ENCODE results near the gene PSTPIP2.
A peak's percentile ranks its signal among the peaks of the same experiment; 100 is the strongest.

The PSTPIP2 gene

DNA sequence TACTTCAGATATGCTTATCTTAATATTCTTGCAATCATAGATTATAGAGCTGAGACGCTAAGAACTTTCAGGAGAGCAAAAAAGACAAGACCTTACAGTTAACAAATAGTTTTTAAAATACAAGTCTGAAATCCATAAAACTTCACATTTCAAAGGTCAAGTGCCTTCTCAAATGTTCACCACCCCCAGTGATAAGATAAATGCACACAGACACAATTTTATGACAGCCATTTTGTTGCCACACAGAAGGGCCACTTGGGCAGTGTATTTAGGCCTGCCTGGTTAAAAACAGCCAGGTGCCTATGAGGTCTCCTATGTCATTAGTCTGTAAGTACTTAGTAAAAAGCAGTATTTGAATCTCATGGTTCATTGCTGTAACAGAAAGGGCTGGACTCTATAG lies 8.1 kb upstream of the PSTPIP2 start:
- Histone ChIP-seq H4K20me1 (ENCODE audit: control insufficient read depth, insufficient read depth, low read depth, low read length) (no peaks in the 10 kb centered on the region), H3K4me3 (ENCODE audit: low read length) (no peak overlapping the region), H3K4me2 (ENCODE audit: low read length) (no peak overlapping the region), H3K79me2 (ENCODE audit: control insufficient read depth, low read length) (no peaks in the 10 kb centered on the region), H3K27me3 (ENCODE audit: control insufficient read depth, low read length) (no peaks in the 10 kb centered on the region), H3F3A (ENCODE audit: control insufficient read depth, insufficient read depth) (peaks cover 20% of the 10 kb centered on the region), H3K36me3 (ENCODE audit: control insufficient read depth, low read length) (peaks cover 64% of the 10 kb centered on the region), H3K27ac (ENCODE audit: low read depth, low read length) (no peak overlapping the region), H3K9me3 (ENCODE audit: control insufficient read depth, insufficient read depth, low read length) (no peaks in the 10 kb centered on the region), H3K9me2 (replicated peaks; ENCODE audit: control insufficient read depth, low read length) (no peaks in the 10 kb centered on the region), H3K4me1 (ENCODE audit: control insufficient read depth, low read length) (no peaks in the 10 kb centered on the region)
- TF ChIP-seq, protein P1, sequence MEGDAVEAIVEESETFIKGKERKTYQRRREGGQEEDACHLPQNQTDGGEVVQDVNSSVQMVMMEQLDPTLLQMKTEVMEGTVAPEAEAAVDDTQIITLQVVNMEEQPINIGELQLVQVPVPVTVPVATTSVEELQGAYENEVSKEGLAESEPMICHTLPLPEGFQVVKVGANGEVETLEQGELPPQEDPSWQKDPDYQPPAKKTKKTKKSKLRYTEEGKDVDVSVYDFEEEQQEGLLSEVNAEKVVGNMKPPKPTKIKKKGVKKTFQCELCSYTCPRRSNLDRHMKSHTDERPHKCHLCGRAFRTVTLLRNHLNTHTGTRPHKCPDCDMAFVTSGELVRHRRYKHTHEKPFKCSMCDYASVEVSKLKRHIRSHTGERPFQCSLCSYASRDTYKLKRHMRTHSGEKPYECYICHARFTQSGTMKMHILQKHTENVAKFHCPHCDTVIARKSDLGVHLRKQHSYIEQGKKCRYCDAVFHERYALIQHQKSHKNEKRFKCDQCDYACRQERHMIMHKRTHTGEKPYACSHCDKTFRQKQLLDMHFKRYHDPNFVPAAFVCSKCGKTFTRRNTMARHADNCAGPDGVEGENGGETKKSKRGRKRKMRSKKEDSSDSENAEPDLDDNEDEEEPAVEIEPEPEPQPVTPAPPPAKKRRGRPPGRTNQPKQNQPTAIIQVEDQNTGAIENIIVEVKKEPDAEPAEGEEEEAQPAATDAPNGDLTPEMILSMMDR (IDR thresholded peaks at IDR 0.05; ENCODE audit: low read depth, low read length, poor library complexity, severe bottlenecking), result no peak
- TF ChIP-seq EZH2phosphoT487 (IDR thresholded peaks at IDR 0.05; ENCODE audit: borderline replicate concordance, low read length), result no peak

DNA sequence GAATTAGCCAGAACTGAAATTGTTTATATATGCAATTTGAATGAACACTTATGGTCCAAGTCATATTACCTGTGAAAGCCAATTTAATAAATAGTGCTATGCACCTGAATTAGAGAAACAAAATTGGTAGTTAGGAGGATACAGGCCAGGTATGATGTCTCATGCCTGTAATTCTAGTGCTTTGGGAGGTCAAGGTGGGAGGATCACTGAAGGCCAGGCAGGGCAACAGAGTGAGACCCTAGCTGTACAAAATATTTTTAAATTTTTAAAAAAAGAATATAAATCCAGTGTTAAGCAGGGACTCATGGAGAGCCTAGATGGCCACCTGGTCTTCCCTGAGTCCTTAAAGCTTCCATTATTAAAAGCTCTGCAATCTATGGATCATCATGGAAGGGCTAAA lies 7.3 kb upstream of the PSTPIP2 start:
- Histone ChIP-seq H3F3A (ENCODE audit: control insufficient read depth, insufficient read depth) (peaks cover 26% of the 10 kb centered on the region), H3K36me3 (ENCODE audit: control insufficient read depth, low read length) (peaks cover 56% of the 10 kb centered on the region), H3K4me1 (ENCODE audit: control insufficient read depth, low read length) (no peaks in the 10 kb centered on the region), H4K20me1 (ENCODE audit: control insufficient read depth, insufficient read depth, low read depth, low read length) (no peaks in the 10 kb centered on the region), H3K9me2 (replicated peaks; ENCODE audit: control insufficient read depth, low read length) (no peaks in the 10 kb centered on the region), H3K27me3 (ENCODE audit: control insufficient read depth, low read length) (no peaks in the 10 kb centered on the region), H3K27ac (ENCODE audit: low read depth, low read length) (no peak overlapping the region), H3K79me2 (ENCODE audit: control insufficient read depth, low read length) (no peaks in the 10 kb centered on the region), H3K4me3 (ENCODE audit: low read length) (no peak overlapping the region), H3K4me2 (ENCODE audit: low read length) (no peak overlapping the region), H3K9me3 (ENCODE audit: control insufficient read depth, insufficient read depth, low read length) (no peaks in the 10 kb centered on the region)
- TF ChIP-seq, protein P1 (IDR thresholded peaks at IDR 0.05; ENCODE audit: low read depth, low read length, poor library complexity, severe bottlenecking), result no peak
- TF ChIP-seq EZH2phosphoT487 (IDR thresholded peaks at IDR 0.05; ENCODE audit: borderline replicate concordance, low read length), result no peak

DNA sequence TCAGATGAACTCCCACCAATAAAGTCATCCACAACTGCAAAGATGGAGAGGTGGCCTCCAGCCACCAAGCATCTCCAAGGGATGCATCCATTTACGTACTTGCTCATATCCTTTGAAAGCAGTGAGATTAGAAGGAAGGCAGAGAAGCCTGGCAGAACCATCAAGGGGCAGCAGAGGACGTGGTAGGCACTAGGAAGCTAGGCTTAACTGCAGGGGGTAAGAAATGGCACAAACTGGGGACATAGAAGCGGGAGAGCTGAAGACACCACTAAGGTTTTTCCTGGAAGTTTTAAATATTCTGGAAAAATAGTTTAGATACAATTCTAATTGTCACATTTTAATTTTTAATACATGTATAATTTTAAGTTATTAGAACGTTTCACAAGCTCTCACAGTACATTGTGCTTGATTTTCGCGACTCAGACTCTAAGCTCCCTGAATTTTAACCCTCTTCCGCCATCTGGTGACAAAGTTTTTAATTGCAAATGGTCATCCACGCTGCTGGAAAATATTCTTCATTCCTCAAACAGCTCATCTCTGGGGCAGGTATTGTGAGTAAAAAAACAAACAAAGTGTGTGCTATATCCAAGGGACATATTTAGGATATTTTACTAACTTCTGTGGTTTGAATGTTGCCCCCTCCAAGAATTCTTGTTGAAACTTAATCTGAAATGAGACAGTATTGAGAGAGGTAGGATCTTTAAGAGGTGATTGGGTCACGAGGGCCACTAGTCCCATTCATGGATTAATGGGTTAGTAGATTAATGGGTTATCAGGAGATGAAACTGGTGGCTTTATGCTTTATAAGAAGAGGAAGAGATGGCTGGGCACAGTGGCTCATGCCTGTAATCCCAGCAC lies 1.6 kb upstream of the PSTPIP2 start:
- Histone ChIP-seq H3K9me2 (replicated peaks; ENCODE audit: control insufficient read depth, low read length) (no peaks in the 10 kb centered on the region), H3K4me3 (ENCODE audit: low read length) (no peak overlapping the region), H3K4me2 (ENCODE audit: low read length) (no peak overlapping the region), H3F3A (ENCODE audit: control insufficient read depth, insufficient read depth) (peaks cover 17% of the 10 kb centered on the region), H3K9me3 (ENCODE audit: control insufficient read depth, insufficient read depth, low read length) (no peaks in the 10 kb centered on the region), H3K79me2 (ENCODE audit: control insufficient read depth, low read length) (no peaks in the 10 kb centered on the region), H3K27me3 (ENCODE audit: control insufficient read depth, low read length) (peaks cover 19% of the 10 kb centered on the region), H3K4me1 (ENCODE audit: control insufficient read depth, low read length) (peaks cover 14% of the 10 kb centered on the region), H3K27ac (ENCODE audit: low read depth, low read length) (no peak overlapping the region), H3K36me3 (ENCODE audit: control insufficient read depth, low read length) (peaks cover 7% of the 10 kb centered on the region; the same call in 1 of the 2 replicates), H4K20me1 (ENCODE audit: control insufficient read depth, insufficient read depth, low read depth, low read length) (no peaks in the 10 kb centered on the region)
- TF ChIP-seq, protein P1 (IDR thresholded peaks at IDR 0.05; ENCODE audit: low read depth, low read length, poor library complexity, severe bottlenecking), result peak; percentile 55
- no peak for TF ChIP-seq EZH2phosphoT487 (IDR thresholded peaks at IDR 0.05; ENCODE audit: borderline replicate concordance, low read length)
